VCaP (cell line): ENCODE results near the gene SH3BP5L.

Source experiments
- H3K27ac ChIP-seq: fragments of 450-650 bp; 2 replicates; pipeline ENCODE4 v1.5.1; 2017
- CTCF ChIP-seq: fragments of 450-650 bp; conservative IDR thresholded peaks from 2 replicates; pipeline ENCODE4 v1.5.1; 2017; ENCODE audit warnings: mild to moderate bottlenecking, moderate library complexity

Gene SH3BP5L

GRCh38 chr1:248779350-248779749, 46.4 kb downstream of the SH3BP5L start:
- no peak for TF ChIP-seq CTCF

GRCh38 chr1:248778906-248779305, 46.8 kb downstream of the SH3BP5L start:
- no peak for TF ChIP-seq CTCF
- no peak overlapping the region for H3K27ac ChIP-seq

More at GRCh38 chr1:248779350-248779749, 46.4 kb downstream of the SH3BP5L start:
- H3K27ac ChIP-seq = no peak overlapping the region

- TF ChIP-seq CTCF = no peak
- no peak overlapping the region for H3K27ac ChIP-seq
These were observed 48.7 kb downstream of the SH3BP5L start for GRCh38 chr1:248776991-248777390.

GRCh38 chr1:248775441-248775840, 50.3 kb downstream of the SH3BP5L start:
- no peak for TF ChIP-seq CTCF
- H3K27ac ChIP-seq = no peak overlapping the region
